Urothelium cell line (cell line): ENCODE measurements around the gene ANGPTL7.
"Not testable (repeated sequence)": the region's sequence is repeated elsewhere in the genome, so short reads cannot be mapped to it uniquely, and the experiment has no call there.

Source experiments
- DNase-seq: peaks from one replicate; pipeline ENCODE4 v3.0.0; 2011; ENCODE audit warnings: low spot score, mixed read lengths
- FAIRE-seq: peaks from 2 replicates; lab custom pipeline; 2011; peaks lifted over from hg19 to GRCh38; lab: Jason Lieb, UNC

Gene ANGPTL7, protein sequence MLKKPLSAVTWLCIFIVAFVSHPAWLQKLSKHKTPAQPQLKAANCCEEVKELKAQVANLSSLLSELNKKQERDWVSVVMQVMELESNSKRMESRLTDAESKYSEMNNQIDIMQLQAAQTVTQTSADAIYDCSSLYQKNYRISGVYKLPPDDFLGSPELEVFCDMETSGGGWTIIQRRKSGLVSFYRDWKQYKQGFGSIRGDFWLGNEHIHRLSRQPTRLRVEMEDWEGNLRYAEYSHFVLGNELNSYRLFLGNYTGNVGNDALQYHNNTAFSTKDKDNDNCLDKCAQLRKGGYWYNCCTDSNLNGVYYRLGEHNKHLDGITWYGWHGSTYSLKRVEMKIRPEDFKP

DNA sequence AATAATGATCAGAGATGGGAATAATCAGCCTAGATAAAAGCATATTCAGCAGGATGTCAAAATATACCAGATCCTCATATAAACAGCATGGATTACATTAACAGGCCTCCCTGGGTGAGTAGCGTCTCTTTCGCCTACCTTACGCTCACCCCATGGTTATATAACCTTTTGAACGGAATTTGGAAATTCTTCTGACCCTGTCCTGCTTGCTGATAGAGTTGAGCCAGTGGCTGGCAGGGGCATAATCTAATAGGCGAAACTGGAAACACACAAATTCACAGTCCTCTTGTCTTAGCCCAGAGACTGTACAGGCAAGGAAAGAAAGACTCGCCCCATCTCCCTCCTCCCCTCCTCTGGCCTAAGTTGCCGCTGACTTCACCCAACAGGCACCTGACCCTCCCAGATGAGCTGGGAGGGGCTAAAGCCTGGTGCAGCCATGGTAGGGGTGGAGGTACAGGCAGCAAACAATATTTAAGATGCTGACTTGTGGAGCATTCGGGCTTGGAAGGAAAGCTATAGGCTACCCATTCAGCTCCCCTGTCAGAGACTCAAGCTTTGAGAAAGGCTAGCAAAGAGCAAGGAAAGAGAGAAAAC lies at the start of gene ANGPTL7:
TSS of gene ANGPTL7 (plus strand) at position 498 of the 594 bp plus-strand sequence. CDS start 225 bp downstream, outside the sequence.
- DNase-seq (no peak), FAIRE-seq (no peak)

DNA sequence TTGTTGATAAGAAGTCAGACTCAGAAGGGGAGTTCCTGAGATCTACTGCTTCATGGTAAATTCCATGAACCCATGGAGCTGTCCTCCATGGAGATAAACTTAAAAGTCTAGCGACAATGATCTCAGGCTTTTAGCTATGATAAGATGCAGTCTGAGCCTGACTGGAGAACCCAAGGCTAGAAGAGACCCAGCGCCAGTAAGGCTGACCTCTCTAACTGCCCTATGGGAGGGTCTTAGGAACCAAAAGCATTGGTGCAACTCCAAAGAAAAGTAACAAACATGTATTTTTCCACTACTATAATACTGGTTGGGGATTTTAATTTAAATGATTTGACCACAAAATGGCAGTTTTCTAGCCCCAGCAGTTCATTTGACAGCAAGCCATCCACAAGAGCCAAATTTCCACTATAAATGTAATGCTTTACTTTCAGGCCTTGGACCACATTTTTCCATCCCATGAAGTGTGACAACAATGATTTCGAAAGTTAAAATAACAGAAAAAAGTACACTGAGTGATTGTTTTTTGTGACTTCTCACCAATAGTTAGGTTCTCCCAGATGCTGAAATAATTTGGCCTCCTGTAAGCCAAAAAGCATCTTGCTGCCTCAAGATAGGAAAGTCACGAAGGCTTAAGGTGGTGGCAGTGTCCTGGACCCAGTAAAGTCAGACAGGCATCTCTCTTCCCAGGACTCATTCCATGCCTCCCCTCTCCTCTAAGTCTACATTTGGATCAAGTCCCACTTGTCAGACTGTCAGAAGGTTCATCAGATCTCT lies 46.4 kb upstream of the ANGPTL7 start:
- FAIRE-seq (no peak), DNase-seq (no peak)

DNA sequence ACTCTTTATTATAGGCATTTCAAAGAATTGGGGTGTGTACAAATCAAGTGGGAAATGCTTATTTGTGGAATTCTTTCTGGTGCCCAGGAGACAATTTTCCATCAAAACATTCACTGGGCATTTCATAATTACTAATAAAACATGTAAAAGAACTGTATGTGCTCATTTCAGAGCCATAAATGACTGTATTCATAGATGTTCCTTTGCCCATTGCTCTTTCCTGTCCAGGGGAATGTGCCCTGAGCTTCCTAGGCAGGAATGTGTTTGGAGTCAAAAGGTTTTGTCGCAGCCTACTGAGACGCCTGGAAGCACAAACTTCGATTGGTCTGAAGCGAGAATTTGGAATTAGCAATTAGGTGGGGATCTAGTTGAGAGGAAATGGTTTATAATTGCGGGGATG lies 45.8 kb upstream of the ANGPTL7 start:
- FAIRE-seq, result no peak
- DNase-seq, result no peak

DNA sequence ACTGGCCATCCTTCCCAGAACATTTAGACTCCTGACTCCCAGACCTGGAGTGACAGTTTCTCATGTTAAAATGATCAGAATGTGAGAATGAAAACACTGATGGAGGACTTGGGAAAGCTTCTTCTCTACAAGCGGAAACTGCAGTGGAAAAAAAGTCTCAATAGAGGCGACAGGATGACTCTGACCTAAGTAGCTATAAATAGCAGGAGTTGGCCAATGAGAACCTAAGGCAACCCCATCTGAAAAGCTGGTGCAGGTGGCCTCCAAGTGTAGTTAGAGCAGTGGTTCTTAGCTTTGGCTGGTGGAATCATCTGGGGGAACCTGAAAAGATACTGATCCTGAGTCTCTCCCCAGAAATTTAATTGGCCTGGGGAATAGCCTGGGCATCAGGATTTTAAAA lies 45.2 kb upstream of the ANGPTL7 start:
- DNase-seq (no peak), FAIRE-seq (no peak)

DNA sequence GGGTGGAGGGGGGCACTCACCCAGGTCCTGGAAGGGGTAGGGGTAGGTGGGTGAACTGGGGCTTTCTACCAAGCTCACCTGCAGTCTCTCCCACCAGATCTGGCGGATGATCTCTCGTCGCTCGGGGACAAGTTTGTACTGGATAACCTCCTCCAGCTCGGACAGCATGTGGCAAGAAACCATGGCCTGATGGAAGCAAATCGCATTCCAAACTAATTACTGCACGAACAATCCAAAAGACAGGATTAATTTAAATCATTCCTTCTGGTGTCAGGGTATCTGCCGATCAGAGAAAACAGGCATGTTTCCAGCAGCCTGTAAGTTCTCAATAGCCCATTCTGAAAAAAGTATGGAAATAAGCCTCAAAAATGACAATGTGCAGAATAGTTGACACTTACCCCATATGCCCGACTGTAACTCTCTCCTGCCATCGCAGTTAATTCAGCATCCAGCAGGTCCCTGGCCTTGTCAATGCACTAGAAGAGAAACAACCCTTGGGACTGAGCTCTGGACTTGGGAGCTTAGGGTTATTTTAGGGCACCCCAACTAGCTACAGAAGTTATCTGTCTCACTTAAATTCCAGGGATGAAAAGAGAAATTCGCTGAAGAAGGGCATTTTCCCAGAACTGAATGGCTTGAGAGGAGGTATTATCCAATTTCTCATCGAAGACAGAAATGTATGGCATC lies 44.4 kb upstream of the ANGPTL7 start:
- FAIRE-seq (no peak), DNase-seq (no peak)

DNA sequence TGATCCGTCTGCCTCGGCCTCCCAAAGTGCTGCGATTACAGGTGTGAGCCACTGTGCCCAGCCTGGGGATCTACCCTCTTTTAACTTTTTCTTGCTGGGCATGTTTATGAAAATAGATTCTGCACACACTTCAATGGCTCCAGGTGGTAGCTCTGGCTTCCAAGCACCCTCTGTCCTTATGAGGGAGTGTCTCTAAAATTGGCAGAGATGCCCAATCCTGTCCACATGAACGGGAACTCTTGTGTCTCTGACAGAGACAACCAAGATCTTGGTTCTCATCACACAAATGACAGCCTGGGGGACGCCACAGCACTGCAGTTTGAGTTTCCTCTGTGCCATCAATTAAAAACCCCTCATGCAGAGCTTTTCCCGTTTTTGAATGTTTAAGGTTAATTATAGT lies 43.4 kb upstream of the ANGPTL7 start:
- DNase-seq, result no peak
- FAIRE-seq, result no peak

DNA sequence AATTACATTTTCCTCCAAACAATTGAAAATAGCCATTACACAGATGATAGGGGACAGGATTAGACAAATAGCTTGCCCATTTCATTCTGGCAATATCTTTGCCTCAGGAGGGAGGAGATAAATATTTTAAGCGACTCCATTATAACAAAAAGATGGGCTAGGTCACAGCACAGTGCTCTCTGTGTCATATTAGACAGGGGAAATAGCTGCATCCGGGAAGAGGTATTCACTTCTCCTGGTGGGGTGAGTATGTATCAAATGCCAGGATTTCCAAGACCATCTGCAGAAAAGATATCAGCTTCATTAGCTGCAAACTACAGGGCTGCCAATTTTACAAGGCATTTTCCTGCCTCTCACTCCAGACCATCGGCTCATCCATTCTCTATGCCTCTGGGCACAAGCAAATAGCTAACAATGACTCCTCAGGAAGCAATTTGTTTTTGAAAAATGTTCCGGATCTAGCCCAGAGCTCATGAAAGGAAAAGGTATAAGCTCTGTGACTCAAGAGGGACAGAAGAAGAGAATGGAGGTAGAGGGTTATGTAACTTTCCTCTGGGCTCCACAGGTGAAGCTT lies 41.9 kb upstream of the ANGPTL7 start:
- no peak for FAIRE-seq
- no peak for DNase-seq

DNA sequence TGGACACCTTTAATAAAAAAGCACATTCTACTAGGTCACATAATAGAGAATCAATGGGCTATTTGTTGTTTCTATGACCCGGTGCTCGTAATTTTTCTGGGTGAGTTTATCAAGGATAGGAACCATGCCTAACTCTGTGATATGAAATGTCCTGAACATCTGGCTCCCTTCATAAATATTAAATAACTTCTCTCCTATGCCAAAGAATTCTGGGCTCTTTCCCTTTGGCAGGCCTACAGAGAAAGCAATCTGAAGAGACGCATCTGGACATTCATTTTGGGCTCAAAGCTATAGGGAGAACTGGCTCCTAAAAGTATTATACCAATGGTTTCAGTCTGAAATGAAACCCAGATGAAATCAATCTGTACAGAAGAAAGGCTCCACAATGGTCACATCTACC lies 38.8 kb upstream of the ANGPTL7 start:
- no peak for FAIRE-seq
- no peak for DNase-seq

DNA sequence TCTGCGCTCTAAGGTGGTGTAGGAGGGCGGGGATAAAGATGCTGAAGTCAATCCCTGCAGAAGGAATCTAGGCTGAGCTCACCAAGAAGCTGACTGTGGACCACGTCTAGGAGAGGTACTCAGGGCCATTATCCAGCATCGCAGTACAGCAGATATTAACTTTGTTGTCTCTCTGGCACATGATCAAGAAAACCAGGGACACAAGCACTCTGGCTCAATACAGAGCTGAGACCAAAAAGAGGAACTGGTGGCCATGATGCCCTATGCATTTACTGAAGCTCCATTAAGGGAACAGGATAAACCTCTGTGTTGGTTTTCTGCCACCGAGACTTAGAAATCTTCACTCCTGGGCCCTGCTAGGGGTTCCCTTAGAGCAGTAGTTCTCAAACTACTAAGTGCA lies 38.0 kb upstream of the ANGPTL7 start:
- DNase-seq, result no peak

DNA sequence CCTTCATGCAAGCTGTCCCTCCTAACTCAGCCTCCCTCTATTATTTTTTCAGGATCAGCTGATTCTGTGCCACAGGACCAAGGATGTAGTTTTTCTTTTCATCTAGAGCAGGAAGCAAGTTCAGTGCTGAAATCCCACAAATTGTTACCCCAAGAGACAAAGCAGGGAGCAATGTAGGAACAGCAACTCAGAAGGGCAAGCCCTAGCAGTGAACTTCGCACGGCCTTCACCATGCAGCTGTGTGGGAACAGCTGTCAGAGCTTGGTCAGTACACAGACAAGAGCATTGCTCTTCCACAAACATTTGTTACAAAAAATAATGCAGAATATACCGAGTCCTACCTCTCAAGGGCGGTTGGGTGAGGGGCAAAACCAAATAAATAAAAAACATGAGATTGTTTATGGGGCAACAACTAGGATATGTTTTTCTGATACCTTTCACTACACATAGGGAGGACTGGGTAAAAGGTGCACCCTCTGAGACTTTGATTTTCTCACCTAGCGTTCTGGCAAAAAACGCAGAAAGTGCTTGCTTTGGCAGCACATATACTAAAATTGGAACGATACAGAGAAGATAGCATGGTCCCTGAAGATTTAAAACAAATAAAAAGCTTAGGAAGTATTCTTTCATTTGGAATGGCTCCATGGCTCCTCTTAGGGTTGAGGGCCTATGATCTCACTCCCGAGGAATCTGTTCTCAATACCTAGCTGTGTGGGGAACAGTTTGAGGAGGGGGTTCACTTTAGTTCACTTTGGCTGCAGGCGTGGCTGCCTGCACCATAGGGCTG lies 37.1 kb upstream of the ANGPTL7 start:
- no peak for FAIRE-seq
- DNase-seq, result no peak

More for the DNA sequence above, 38.0 kb upstream of the ANGPTL7 start:
- FAIRE-seq, result no peak

DNA sequence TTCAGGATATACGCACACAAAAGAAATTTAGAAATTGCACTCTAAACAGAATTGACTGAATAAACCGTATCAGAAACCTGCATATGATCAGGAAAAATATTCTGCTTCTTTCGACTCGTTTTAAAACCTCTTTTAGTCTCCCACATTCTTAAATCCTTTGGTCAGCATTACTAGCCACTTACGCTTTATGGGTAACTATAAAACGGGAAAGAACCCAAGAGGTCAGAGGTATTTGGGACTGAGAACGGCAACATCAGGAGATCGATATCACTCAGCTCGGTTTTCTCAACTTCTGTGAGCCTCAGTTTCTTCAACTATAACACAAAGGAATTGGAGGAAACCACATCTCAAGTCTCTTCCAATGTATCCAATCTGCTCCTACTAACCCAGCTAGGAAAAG lies 36.4 kb upstream of the ANGPTL7 start:
- no peak for DNase-seq

DNA sequence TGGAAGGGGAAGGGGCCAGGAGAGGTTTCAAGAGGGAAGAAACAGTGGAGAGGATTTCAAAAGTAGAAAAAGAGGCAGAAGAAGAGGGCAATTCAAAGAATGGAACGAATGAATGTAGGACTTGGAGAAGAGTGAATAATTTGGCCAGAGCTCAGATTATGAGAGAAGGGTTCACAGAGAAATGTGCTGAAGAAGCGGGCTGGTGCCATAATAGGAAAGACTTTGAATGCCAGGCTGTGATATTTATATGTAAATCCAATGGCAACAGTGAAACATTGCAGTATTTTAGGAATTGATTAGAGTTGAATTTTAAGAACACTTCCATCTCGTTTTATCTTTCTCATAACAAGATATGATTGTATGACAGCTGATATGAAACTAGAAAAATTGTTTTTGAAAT lies 36.0 kb upstream of the ANGPTL7 start:
- DNase-seq, result no peak
- no peak for FAIRE-seq

More for the DNA sequence above, 36.4 kb upstream of the ANGPTL7 start:
- FAIRE-seq, result no peak

DNA sequence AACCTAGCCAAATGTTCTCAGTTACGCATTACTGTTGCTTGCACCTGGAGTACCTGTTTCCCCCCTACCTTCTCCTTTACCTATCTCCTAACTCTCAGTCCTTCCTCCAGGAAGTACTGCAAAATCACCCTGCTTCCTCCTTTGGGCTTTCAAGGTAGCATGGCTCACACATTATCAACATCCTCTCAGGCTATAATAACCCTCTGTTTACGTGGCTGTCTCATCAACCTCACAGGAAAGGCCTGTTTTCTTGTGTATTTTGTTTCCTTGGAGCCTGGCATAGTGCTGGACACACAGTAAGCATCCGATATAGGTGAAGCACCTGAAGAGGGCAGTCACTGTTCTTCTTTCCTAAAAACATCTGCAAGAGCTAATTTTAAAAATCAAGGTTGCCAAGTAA lies 32.7 kb upstream of the ANGPTL7 start:
- no peak for DNase-seq

DNA sequence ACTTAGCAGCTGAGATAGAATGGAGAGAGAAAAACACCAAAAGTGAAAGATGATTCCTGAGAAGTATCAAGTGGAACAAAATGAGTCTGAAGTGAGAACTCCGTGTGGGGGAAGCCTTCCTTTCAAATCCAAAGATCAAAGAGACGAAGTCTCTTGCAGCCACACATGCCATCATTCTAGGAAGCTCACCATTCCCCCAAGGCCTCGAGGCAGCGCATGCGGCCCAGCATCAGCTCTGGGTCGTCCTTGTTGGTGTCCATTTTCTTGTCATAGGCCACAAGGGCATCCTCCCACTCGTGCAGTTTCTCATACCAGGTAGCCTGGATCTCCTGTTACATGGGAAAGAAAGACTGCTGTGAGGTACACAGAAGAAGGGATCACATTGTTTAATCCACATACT lies 32.2 kb upstream of the ANGPTL7 start:
- DNase-seq (no peak), FAIRE-seq (no peak)

More for the DNA sequence above, 32.7 kb upstream of the ANGPTL7 start:
- no peak for FAIRE-seq

DNA sequence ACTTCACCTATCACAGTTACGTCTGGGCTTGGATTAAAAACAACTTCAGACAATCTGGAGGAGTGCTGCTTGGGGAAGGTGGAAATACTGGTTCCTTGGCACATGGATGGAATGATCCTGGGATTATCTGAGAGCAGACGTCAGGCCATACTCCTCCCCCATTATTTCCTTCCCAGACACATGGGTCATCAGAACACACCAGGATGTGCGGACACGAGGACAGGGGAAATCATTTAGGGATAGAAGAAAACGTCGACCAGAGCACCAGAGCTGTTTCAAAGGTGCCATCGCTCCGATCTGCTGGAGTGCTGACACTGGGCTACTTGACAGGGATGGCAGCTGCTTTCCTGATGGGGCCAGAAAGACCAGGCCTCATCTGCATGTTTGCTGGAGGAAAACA lies 31.8 kb upstream of the ANGPTL7 start:
- FAIRE-seq, result no peak
- DNase-seq, result no peak

DNA sequence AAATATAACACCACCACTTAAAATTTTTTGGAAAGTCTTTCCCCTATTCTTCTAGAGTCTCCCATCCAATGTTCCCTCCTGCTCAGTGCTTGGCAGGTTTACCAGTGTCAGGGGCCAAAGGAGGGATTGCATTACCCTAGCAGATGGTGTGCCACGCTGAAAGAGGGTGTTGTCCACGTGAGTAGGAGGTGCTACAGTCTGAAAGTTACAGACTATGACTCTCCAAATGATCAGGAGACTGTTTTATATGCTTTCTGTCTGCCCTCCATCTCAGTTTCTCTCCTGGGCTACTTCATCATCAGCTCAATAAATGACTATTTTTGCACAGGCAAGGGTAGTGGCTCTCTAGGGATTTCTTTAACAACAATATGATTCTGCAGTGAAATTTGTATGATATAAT lies 31.3 kb upstream of the ANGPTL7 start:
- FAIRE-seq, result no peak
- no peak for DNase-seq

DNA sequence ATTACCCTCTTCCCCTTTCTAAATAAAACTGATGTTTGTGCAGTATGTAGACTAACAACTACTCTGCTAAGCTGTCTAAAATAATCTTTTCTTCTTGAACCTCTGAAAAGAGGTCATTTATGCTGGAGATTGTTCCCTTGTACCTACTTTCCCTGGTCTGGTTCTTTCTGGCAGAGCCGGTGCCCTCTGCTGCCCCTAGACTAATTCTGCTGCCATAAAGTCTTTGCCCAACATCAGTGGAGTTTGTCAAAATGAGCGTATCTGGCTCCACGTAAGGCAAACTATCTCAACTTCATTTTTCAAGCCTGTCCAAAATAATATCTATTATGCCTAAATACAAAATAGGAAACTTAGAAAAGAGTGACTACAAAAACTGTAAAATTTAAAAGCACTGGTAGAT lies 30.9 kb upstream of the ANGPTL7 start:
- no peak for FAIRE-seq

DNA sequence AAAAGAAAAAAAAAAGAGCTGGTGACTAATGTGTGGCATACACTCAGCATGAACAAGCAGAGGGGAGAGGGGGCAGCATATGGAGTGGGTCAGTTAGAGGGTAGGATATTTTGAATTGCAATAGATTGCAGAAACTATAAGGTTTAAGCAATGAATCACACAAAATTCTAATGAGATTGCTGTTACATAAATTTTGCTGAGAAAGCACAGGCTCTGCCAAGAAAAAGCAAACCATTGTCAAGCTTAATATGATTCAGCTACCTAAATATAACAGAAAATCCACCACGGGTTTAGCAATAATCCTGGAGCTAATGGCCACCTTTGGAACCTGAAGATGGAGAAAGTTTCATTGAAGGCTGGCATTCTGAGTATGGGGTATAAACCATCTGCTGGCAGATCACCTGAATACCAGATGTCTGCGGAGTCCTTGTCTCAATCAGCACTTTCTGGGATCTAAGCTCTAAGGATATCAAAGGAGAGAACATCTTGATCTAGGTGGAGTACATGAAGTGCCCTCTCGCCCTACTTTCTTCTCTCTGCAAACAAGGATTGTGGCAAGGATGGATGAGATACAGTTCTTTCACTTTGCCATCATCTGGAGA lies 30.3 kb upstream of the ANGPTL7 start:
- DNase-seq (no peak), FAIRE-seq (no peak)

More for the DNA sequence above, 30.9 kb upstream of the ANGPTL7 start:
- no peak for DNase-seq

DNA sequence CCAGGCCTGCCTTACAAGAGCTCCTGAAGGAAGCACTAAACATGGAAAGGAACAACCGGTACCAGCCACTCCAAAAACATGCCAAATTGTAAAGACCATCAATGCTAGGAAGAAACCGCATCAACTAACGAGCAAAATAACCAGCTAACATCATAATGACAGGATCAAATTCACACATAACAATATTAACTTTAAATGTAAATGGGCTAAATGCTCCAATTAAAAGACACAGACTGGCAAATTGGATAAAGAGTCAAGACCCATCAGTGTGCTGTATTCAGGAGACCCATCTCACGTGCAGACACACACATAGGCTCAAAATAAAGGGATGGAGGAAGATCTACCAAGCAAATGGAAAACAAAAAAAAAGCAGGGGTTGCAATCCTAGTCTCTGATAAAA lies 26.4 kb upstream of the ANGPTL7 start:
- not testable (repeated sequence) for FAIRE-seq, DNase-seq

DNA sequence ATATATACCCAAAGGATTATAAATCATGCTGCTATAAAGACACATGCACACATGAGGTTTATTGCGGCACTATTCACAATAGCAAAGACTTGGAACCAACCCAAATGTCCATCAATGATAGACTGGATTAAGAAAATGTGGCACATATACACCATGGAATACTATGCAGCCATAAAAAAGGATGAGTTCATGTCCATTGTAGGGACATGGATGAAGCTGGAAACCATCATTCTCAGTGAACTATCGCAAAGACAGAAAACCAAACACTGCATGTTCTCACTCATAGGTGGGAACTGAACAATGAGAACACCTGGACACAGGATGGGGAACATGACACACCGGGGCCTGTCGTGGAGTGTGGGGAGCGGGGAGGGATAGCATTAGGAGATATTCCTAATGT lies 22.4 kb upstream of the ANGPTL7 start:
- DNase-seq, FAIRE-seq: not testable (repeated sequence)
